ENCODE results near the gene XAGE2.

XAGE2 gene

GRCh38 chrX:52380993-52381392 is 12.2 kb downstream of the XAGE2 start:
- TF ChIP-seq POLR2AphosphoS5 (IDR thresholded peaks at IDR 0.05; ENCODE audit: low read depth, low read length) (no peak), SIN3A (IDR thresholded peaks at IDR 0.05; ENCODE audit: borderline replicate concordance, insufficient read depth, low read length) (no peak), FOXP2 (optimal IDR thresholded peaks at IDR 0.05; ENCODE audit: borderline replicate concordance, extremely low read depth, extremely low read length, insufficient read depth) (no peak), TAF1 (IDR thresholded peaks at IDR 0.05; ENCODE audit: borderline replicate concordance, insufficient read depth, low read length) (no peak)
- TF ChIP-seq, protein P1, sequence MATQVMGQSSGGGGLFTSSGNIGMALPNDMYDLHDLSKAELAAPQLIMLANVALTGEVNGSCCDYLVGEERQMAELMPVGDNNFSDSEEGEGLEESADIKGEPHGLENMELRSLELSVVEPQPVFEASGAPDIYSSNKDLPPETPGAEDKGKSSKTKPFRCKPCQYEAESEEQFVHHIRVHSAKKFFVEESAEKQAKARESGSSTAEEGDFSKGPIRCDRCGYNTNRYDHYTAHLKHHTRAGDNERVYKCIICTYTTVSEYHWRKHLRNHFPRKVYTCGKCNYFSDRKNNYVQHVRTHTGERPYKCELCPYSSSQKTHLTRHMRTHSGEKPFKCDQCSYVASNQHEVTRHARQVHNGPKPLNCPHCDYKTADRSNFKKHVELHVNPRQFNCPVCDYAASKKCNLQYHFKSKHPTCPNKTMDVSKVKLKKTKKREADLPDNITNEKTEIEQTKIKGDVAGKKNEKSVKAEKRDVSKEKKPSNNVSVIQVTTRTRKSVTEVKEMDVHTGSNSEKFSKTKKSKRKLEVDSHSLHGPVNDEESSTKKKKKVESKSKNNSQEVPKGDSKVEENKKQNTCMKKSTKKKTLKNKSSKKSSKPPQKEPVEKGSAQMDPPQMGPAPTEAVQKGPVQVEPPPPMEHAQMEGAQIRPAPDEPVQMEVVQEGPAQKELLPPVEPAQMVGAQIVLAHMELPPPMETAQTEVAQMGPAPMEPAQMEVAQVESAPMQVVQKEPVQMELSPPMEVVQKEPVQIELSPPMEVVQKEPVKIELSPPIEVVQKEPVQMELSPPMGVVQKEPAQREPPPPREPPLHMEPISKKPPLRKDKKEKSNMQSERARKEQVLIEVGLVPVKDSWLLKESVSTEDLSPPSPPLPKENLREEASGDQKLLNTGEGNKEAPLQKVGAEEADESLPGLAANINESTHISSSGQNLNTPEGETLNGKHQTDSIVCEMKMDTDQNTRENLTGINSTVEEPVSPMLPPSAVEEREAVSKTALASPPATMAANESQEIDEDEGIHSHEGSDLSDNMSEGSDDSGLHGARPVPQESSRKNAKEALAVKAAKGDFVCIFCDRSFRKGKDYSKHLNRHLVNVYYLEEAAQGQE (IDR thresholded peaks at IDR 0.05; ENCODE audit: insufficient read depth in 1 of 2, low read depth in 2 of 2, low read length in 2 of 2), result no peak

- TF ChIP-seq TAF1 (IDR thresholded peaks at IDR 0.05; ENCODE audit: borderline replicate concordance, insufficient read depth, low read length) (no peak), POLR2AphosphoS5 (IDR thresholded peaks at IDR 0.05; ENCODE audit: low read depth, low read length) (no peak), SIN3A (IDR thresholded peaks at IDR 0.05; ENCODE audit: borderline replicate concordance, insufficient read depth, low read length) (no peak), FOXP2 (optimal IDR thresholded peaks at IDR 0.05; ENCODE audit: borderline replicate concordance, extremely low read depth, extremely low read length, insufficient read depth) (no peak)
- TF ChIP-seq, protein P1 (IDR thresholded peaks at IDR 0.05; ENCODE audit: insufficient read depth in 1 of 2, low read depth in 2 of 2, low read length in 2 of 2), result no peak
Measured at GRCh38 chrX:52410439-52411394, 41.9 kb downstream of the XAGE2 start.

DNA sequence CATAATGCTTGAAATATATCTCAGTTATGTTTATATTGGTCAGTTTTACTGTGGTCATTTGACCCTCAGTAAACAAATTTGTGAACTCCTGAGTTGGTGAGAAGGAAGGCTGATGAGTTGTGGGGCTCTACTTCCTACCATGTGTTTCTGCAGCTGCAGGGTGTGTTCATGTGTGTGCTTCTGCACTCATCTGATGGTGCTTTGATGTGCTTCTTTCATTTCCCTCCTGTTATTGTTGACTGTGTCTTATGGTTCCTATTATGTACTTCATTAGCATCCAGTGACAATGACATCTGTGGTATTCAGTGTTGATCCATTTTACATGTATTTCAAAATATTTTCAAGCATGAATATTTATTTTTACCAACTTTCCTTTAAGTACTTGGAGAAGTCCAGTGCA is 46.5 kb downstream of the XAGE2 start:
- no peak for TF ChIP-seq POLR2AphosphoS5 (IDR thresholded peaks at IDR 0.05; ENCODE audit: low read depth, low read length)
- no peak for TF ChIP-seq FOXP2 (optimal IDR thresholded peaks at IDR 0.05; ENCODE audit: borderline replicate concordance, extremely low read depth, extremely low read length, insufficient read depth)

DNA sequence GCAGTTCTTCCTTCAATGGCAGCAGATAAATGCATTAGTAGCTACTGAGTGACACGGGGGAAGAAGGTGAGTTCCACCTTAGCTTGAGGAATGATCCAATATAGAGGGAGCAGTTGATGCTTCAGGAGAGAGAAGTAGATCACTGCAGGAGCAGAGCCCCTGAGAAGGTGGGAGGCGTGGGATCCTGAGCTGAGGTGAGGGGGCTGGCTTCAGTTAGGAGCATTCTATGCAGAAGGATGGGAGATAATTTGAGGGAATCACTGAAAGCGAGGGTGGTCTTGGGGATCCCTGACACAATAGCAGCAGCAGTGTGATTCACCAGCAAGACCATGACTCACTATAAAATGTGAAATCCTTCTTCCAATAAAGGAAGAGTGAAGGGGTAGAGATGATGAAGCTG is 48.0 kb downstream of the XAGE2 start:
- no peak for TF ChIP-seq FOXP2 (optimal IDR thresholded peaks at IDR 0.05; ENCODE audit: borderline replicate concordance, extremely low read depth, extremely low read length, insufficient read depth)
- TF ChIP-seq SIN3A (IDR thresholded peaks at IDR 0.05; ENCODE audit: borderline replicate concordance, insufficient read depth, low read length), result no peak
- TF ChIP-seq POLR2AphosphoS5 (IDR thresholded peaks at IDR 0.05; ENCODE audit: low read depth, low read length), result no peak
- TF ChIP-seq TAF1 (IDR thresholded peaks at IDR 0.05; ENCODE audit: borderline replicate concordance, insufficient read depth, low read length), result no peak
- TF ChIP-seq, protein P1 (IDR thresholded peaks at IDR 0.05; ENCODE audit: insufficient read depth in 1 of 2, low read depth in 2 of 2, low read length in 2 of 2), result no peak

DNA sequence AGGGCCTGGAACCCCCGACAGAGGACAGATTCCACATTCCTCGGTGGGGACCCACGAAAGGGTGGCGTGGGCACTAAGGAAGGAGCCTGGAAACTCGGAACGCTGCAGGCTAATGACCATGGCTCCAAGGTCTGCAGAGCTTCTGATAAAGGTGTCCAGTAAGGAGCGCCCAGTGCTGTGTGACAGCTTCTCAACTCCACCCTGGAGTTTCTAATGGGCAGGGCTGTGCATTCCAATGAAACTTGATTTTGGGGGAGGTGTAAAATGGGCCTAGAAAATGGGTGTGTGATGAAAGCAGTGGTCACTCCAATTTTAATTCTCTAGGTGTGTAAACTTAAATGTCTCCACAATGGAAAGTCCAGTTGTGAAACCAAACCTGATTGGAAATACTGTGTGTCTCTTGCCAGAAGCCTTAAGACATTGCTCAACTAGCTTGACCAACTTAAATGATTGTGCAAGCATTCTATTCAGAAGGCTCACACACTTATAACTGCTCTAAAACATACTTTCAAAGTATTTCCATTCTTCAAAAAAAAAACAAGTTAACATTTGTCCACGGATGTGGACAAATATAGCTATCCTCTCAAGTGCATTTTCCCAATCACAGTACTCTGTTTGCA is 52.1 kb downstream of the XAGE2 start:
- TF ChIP-seq POLR2AphosphoS5 (IDR thresholded peaks at IDR 0.05; ENCODE audit: low read depth, low read length) (no peak), TAF1 (IDR thresholded peaks at IDR 0.05; ENCODE audit: borderline replicate concordance, insufficient read depth, low read length) (no peak), FOXP2 (optimal IDR thresholded peaks at IDR 0.05; ENCODE audit: borderline replicate concordance, extremely low read depth, extremely low read length, insufficient read depth) (no peak), SIN3A (IDR thresholded peaks at IDR 0.05; ENCODE audit: borderline replicate concordance, insufficient read depth, low read length) (no peak)
- TF ChIP-seq, protein P1 (IDR thresholded peaks at IDR 0.05; ENCODE audit: insufficient read depth in 1 of 2, low read depth in 2 of 2, low read length in 2 of 2), result no peak
